ENCODE data around the gene GJB1.

GRCh38 chrX:71227370-71228062, 4.5 kb downstream of the GJB1 start:
- TF ChIP-seq CTCF (IDR thresholded peaks at IDR 0.05) (no peak), EP300 (IDR thresholded peaks at IDR 0.05) (no peak)

Data from upper lobe of left lung (tissue), 4 donors.